Measurements from ENCODE around the gene LRRC56. TPM values are rescaled to one million over a fixed set of nuclear protein-coding genes. Genes with fewer than 3 reads are reported as not detected.
A peak's percentile ranks its signal among the peaks of the same experiment; 100 is the strongest.

The LRRC56 gene
- total RNA-seq (2016; rRNA removed; fragmentation: Illumina TruSeq; extraction: Trizol) (0.08 and 0.11 TPM in 2 replicates), polyA plus RNA-seq (2011; rRNA removed) (0.29 and 0.46 TPM in 2 replicates), polyA minus RNA-seq (2011; rRNA and poly(A)+ RNA removed; ENCODE audit: low replicate concordance) (0.20 and 0.56 TPM in 2 replicates), Bru-seq, nascent RNA (percentile 20 among the genes with signal in this experiment), BruChase-seq, experiment 1, labeled RNA remaining after a 6-hour chase (percentile 26 among the genes with signal in this experiment), BruChase-seq, experiment 2, labeled RNA remaining after a 2-hour chase (percentile 19 among the genes with signal in this experiment)
- total RNA-seq (2016; cell fraction: cytosol; rRNA removed; fragmentation: Illumina TruSeq; extraction: Trizol; ENCODE audit: low read depth), result 0.10 TPM in 1 of 2 replicates, not detected in the other
- 0.09 TPM in 2 replicates for total RNA-seq (2016; cell fraction: insoluble cytoplasmic fraction; rRNA removed; fragmentation: Illumina TruSeq; extraction: Trizol)
- 0.06 and 0.07 TPM in 2 replicates for total RNA-seq (2016; cell fraction: membrane; rRNA removed; fragmentation: Illumina TruSeq; extraction: Trizol)
- total RNA-seq (2016; cell fraction: nucleus; rRNA removed; fragmentation: Illumina TruSeq; extraction: Trizol), result not detected in 2 replicates
- 0.21 and 0.22 TPM in 2 replicates for polyA plus RNA-seq (2011; cell fraction: cytosol; rRNA removed)
- polyA plus RNA-seq (2011; cell fraction: nucleus; rRNA removed), result 3.4 and 3.8 TPM in 2 replicates
- 0.34 and 0.59 TPM in 2 replicates for polyA plus RNA-seq (2012)
- polyA plus RNA-seq (2016; cell fraction: cytosol; fragmentation: Illumina TruSeq; extraction: Trizol; ENCODE audit: low read depth), result 0.05 TPM in 1 of 2 replicates, not detected in the other
- polyA plus RNA-seq (2016; cell fraction: insoluble cytoplasmic fraction; fragmentation: Illumina TruSeq; extraction: Trizol; ENCODE audit: low read depth), result 0.19 TPM in 1 of 2 replicates, not detected in the other
- polyA plus RNA-seq (2016; cell fraction: membrane; fragmentation: Illumina TruSeq; extraction: Trizol; ENCODE audit: low read depth), result 0.10 TPM in 1 of 2 replicates, not detected in the other
- polyA plus RNA-seq (2016; cell fraction: nucleus; fragmentation: Illumina TruSeq; extraction: Trizol; ENCODE audit: insufficient read depth, low read depth), result 0.37 and 0.44 TPM in 2 replicates
- polyA minus RNA-seq (2011; cell fraction: cytosol; rRNA and poly(A)+ RNA removed), result 0.30 TPM in 1 of 2 replicates, not detected in the other
- 0.37 and 0.64 TPM in 2 replicates for polyA minus RNA-seq (2011; cell fraction: nucleus; rRNA and poly(A)+ RNA removed)
- long read RNA-seq, experiment 1, result 0 reads
- long read RNA-seq, experiment 2, partial matches to known transcripts, result 0 of 2 reads
- long read RNA-seq, experiment 2, other reads (novel, unspliced or antisense), result 2 of 2 reads

GRCh38 chr11:536841-537621 lies at the start of gene LRRC56:
TSS of gene LRRC56 (plus strand) at chr11:537527. CDS start at chr11:540685, 3,158 bp downstream.
- in situ Hi-C loops (cut with HindIII; ENCODE audit: extremely low pct_ligation_motif_present, low pct_unique_long_range_greater_than_20kb) (no loop called here), intact Hi-C loops (cut with micrococcal nuclease; ENCODE audit: unreplicated experiment) (no loop called here)
- 77% methylated on average over 77 of the region's 93 CpGs for WGBS (ENCODE audit: low lambda C conversion rate)
- TF ChIP-seq DNMT3B (CRISPR knock-in tag; conservative IDR thresholded peaks at IDR 0.05), result 0 out of 2 replicates have a peak, but pooled peaks have one; percentile 50
- TF ChIP-seq ZC3H13 (CRISPR knock-in tag; IDR thresholded peaks at IDR 0.05), result 0 out of 2 replicates have a peak, but pooled peaks have one; percentile 29
- 0 out of 2 replicates have a peak, but pooled peaks have one; percentile 8 for TF ChIP-seq SOX5 (CRISPR knock-in tag; IDR thresholded peaks at IDR 0.05; ENCODE audit: borderline replicate concordance)
- peak; percentile 50; the same call in 1 of the 2 replicates for TF ChIP-seq TBX2 (CRISPR knock-in tag; IDR thresholded peaks at IDR 0.05; ENCODE audit: borderline replicate concordance)
- TF ChIP-seq FOXK1 (CRISPR knock-in tag; IDR thresholded peaks at IDR 0.05; ENCODE audit: borderline replicate concordance, low read depth), result peak; percentile 30; the same call in 1 of the 2 replicates
- TF ChIP-seq KMT2A (CRISPR knock-in tag; IDR thresholded peaks at IDR 0.05), result 0 out of 2 replicates have a peak, but pooled peaks have one; percentile 38
- no peak for TF ChIP-seq ZNF318 (CRISPR knock-in tag; IDR thresholded peaks at IDR 0.05)
- TF ChIP-seq NFYB (CRISPR knock-in tag; IDR thresholded peaks at IDR 0.05), result no peak

More at GRCh38 chr11:536841-537621, at the start of gene LRRC56:
- BruUV-seq (replicated peaks), result no TSS peak
- H2AFZ ChIP-seq (ENCODE audit: low read length), result no peak within 1 kb of the TSS
- H3K4me3 ChIP-seq (replicated peaks in 1 of 3; ENCODE audit: insufficient read depth in 1 of 3, low read depth in 2 of 3, low read length in 3 of 3), result peak within 1 kb of the TSS; percentile 14 to 93 (median 68); a peak in 3 of 6 replicates
- peak within 1 kb of the TSS; percentile 94 for H3K4me2 ChIP-seq (ENCODE audit: low read depth, low read length)
- peaks cover 5 to 20% of the 10 kb centered on the region in 2 experiments; a peak in 4 of 5 replicates for H3K27me3 ChIP-seq (ENCODE audit: control insufficient read depth in 1 of 2, insufficient read depth in 2 of 2, low read length in 2 of 2)
- CTCF ChIA-PET (ENCODE audit: low intra/inter-chr PET ratio, low total read pairs), result no interaction called here
- H3K4me1 ChIP-seq (ENCODE audit: insufficient read depth, low read length), result peaks cover 59% of the 10 kb centered on the region
- peaks cover 10 to 16% of the 10 kb centered on the region in 2 experiments; a peak in 4 of 5 replicates for H3K36me3 ChIP-seq (replicated peaks in 1 of 2; ENCODE audit: control insufficient read depth in 1 of 2, insufficient read depth in 2 of 2, low read length in 2 of 2)
- no peak within 1 kb of the TSS for H3K27ac ChIP-seq (ENCODE audit: extremely low read length, insufficient read depth, low read length)
- FAIRE-seq, result no peak
- peak; percentile 81 for DNase-seq (ENCODE audit: low spot score)
- H3K9me3 ChIP-seq (ENCODE audit: low read length), result no peaks in the 10 kb centered on the region
- H3K79me2 ChIP-seq (ENCODE audit: insufficient read depth, low read length), result peaks cover 4% of the 10 kb centered on the region
- H3K9ac ChIP-seq (ENCODE audit: insufficient read depth, low read depth, low read length), result no peak within 1 kb of the TSS; the same call in 1 of the 2 replicates
- H4K20me1 ChIP-seq (ENCODE audit: insufficient read depth, low read length), result no peaks in the 10 kb centered on the region; the same call in 1 of the 2 replicates
- POLR2A ChIA-PET, result no interaction called here
- peak; percentile 63 for ATAC-seq
